ENCODE results near the gene MCC.

Gene MCC

DNA sequence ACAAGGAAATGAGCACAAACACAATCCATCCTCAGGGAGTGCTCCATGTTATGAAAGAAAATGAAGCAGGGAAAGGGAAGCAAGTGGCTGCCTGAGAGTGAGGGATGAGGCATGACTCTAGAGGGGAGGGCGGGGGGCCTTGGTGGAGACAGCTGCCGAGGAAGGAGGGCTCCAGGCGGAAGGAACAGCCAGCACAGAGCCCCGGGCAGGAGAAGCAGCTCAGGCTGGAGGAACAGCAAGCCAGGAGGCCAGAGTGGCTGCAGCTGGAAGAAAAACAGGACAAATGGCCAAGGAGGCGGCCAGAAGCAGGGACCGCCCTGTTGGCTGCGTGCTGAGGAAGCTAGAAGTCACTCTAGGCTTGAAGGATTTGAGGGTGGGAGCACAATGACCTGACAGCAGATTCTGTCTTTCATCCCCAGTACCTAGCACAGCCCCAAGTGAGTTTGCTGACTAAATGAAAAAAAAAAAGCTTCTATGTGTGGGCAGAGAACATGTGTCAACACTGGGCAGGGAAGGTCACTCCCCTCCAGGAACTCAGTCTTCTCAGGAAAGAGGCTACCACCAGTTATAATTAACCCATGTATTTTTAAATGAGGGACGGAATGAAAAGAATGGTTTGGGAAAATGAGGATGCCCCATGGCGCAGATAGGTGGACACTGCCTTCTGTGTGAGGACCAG is 368.9 kb downstream of the MCC start:
- TF ChIP-seq GATA3 (IDR thresholded peaks at IDR 0.05; ENCODE audit: low read depth, low read length) (no peak), GATA2 (IDR thresholded peaks at IDR 0.05; ENCODE audit: low read depth, low read length) (no peak)

DNA sequence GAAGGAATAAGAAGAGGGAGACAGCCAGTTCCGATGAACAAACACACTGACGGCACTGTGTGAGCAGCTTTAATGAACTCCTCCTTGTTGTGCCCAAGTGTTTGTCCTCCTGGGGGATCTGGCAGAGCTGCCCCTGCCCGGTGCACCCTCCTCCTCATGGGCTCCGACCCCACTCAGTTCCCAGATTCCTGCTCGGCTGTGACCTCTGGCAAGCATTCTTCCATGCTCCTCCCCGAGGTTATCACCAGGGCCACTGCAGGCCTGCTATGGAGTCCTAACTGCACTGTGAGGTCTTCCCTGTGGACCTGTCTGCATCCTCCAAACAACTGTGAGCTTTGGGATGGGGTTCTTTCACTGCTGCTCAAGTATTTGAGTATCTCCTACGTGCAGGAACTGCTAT is 369.5 kb downstream of the MCC start:
- TF ChIP-seq GATA2 (IDR thresholded peaks at IDR 0.05; ENCODE audit: low read depth, low read length) (no peak), GATA3 (IDR thresholded peaks at IDR 0.05; ENCODE audit: low read depth, low read length) (no peak; the same call in 1 of the 2 replicates)

- peak; percentile 97 for TF ChIP-seq GATA2 (IDR thresholded peaks at IDR 0.05; ENCODE audit: low read depth, low read length)
- peak; percentile 98 for TF ChIP-seq GATA3 (IDR thresholded peaks at IDR 0.05; ENCODE audit: low read depth, low read length)
Observed at GRCh38 chr5:113118298-113118697, 370.0 kb downstream of the MCC start.

- TF ChIP-seq GATA3 (IDR thresholded peaks at IDR 0.05; ENCODE audit: low read depth, low read length) (no peak), GATA2 (IDR thresholded peaks at IDR 0.05; ENCODE audit: low read depth, low read length) (no peak)
Observed at GRCh38 chr5:113117543-113118115, 370.6 kb downstream of the MCC start.

DNA sequence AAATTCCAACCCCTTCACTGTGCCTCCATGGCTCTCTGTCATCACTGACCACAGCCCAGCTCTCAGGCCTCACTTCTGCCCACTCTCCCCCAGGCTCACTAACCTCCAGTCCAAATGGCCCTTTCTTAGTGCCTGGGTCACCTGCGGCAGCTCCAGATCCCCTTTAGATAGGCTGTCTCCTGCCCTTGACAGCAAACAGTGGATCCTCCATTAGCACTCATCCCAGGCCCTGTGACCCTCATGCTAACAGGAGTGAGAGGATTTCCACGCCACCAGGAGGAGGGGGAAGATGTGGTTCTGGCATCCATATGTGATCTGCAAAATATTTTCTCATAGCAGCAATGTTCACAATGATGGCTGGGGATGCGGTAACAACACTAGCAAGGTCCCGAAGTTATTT is 372.3 kb downstream of the MCC start:
- peak; percentile 87 for TF ChIP-seq GATA3 (IDR thresholded peaks at IDR 0.05; ENCODE audit: low read depth, low read length)
- TF ChIP-seq GATA2 (IDR thresholded peaks at IDR 0.05; ENCODE audit: low read depth, low read length) = peak; percentile 95

DNA sequence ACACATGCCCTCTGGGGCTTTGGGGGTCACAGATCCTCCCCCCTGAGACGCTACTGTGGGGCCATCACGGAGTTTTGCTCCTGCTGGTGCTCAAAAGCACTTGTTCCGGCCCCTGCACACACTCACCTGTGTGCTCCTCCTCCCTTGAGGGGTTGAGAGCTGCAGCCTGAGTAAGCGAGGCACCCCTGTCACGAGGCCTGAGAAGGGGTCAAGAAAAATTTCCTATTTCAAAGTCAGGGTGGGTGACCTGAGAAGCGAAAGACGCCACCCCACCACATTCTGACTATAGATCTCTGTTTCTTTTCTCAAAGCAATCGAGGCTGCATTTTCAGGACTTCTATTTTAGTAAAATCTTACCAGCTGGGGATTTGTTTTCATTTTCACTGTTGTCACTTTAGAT is 373.2 kb downstream of the MCC start:
- TF ChIP-seq GATA3 (IDR thresholded peaks at IDR 0.05; ENCODE audit: low read depth, low read length) = no peak
- no peak for TF ChIP-seq GATA2 (IDR thresholded peaks at IDR 0.05; ENCODE audit: low read depth, low read length)

- TF ChIP-seq GATA2 (IDR thresholded peaks at IDR 0.05; ENCODE audit: low read depth, low read length) = no peak
- TF ChIP-seq GATA3 (IDR thresholded peaks at IDR 0.05; ENCODE audit: low read depth, low read length) = no peak
Observed at GRCh38 chr5:113114559-113114958, 373.7 kb downstream of the MCC start.

DNA sequence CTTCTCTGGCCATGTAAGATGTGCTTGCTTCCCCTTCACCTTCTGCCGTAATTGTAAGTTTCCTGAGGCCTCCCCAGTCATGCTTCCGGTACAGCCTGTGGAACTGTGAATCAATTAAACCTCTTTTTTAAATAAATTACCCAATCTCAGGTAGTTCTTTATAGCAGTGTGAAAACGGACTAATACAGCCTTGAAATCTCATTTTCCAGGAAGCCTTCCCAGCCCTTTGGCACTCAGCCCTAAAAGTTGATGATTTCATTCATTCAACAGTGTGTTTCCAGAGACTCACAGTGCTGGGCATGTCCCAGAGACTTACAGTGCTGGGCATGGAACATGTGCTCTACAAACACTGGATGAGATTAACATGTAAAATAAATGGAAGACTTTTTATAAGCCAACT is 375.8 kb downstream of the MCC start:
- TF ChIP-seq GATA2 (IDR thresholded peaks at IDR 0.05; ENCODE audit: low read depth, low read length) = no peak
- TF ChIP-seq GATA3 (IDR thresholded peaks at IDR 0.05; ENCODE audit: low read depth, low read length) = no peak

DNA sequence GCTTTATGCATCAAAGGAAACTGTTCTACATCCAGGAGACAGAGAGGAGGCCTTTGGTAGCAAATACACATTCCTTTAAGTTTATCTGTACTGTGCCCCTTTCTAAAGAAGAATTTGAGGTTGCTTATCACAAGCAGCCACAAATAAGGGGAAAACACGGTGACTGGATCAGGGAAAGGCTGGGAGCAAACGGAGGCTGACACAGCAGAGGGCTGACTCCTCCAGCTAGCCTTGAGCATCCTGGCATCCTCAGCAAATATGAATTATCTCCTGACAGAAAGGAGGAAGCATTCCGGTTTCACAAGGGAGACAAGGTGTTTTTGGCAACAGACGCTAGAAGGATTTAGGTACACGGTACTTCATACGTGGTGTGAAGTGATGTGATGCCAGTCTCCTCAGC is 378.1 kb downstream of the MCC start:
- TF ChIP-seq GATA3 (IDR thresholded peaks at IDR 0.05; ENCODE audit: low read depth, low read length) (no peak), GATA2 (IDR thresholded peaks at IDR 0.05; ENCODE audit: low read depth, low read length) (no peak)

GRCh38 chr5:113109344-113109743 is 378.9 kb downstream of the MCC start:
- TF ChIP-seq GATA2 (IDR thresholded peaks at IDR 0.05; ENCODE audit: low read depth, low read length) (no peak), GATA3 (IDR thresholded peaks at IDR 0.05; ENCODE audit: low read depth, low read length) (no peak)

- TF ChIP-seq GATA3 (IDR thresholded peaks at IDR 0.05; ENCODE audit: low read depth, low read length) (no peak), GATA2 (IDR thresholded peaks at IDR 0.05; ENCODE audit: low read depth, low read length) (no peak)
Observed at GRCh38 chr5:113108485-113108884, 379.8 kb downstream of the MCC start.

GRCh38 chr5:113106821-113107220 is 381.4 kb downstream of the MCC start:
- TF ChIP-seq GATA3 (IDR thresholded peaks at IDR 0.05; ENCODE audit: low read depth, low read length) (no peak), GATA2 (IDR thresholded peaks at IDR 0.05; ENCODE audit: low read depth, low read length) (no peak)

DNA sequence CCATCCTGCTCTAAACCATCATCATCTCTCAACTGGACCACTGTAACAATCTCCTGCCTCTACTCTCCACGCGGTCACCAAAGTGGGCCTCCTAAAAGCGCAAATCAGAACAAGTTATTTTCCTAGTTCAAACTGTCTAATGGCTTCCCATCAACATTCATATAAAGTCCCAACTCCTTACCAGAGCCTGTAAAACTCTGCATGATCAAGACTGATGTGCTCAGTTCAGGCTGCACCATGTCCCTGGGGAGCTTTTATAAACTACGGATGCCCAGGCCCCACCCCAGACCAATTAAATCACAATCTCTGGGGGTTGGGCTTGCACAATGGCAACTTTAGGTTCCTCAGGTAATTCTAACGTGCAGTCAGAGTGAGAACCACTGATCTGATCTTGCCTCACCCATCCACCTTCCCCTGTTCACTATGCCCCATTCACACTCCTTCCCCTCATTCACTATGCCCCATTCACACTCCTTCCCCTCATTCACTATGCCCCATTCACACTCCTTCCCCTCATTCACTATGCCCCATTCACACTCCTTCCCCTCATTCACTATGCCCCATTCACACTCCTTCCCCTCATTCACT is 382.5 kb downstream of the MCC start:
- TF ChIP-seq GATA2 (IDR thresholded peaks at IDR 0.05; ENCODE audit: low read depth, low read length) (no peak), GATA3 (IDR thresholded peaks at IDR 0.05; ENCODE audit: low read depth, low read length) (no peak)

GRCh38 chr5:113103330-113103729 is 384.9 kb downstream of the MCC start:
- TF ChIP-seq GATA3 (IDR thresholded peaks at IDR 0.05; ENCODE audit: low read depth, low read length) (no peak), GATA2 (IDR thresholded peaks at IDR 0.05; ENCODE audit: low read depth, low read length) (no peak)

GRCh38 chr5:113102121-113102531 is 386.1 kb downstream of the MCC start:
- TF ChIP-seq GATA2 (IDR thresholded peaks at IDR 0.05; ENCODE audit: low read depth, low read length) = no peak
- TF ChIP-seq GATA3 (IDR thresholded peaks at IDR 0.05; ENCODE audit: low read depth, low read length) = no peak
